Skeletal muscle satellite cell (primary cell): ENCODE measurements around the gene FAM193A.
"Not testable (repeated sequence)": the region's sequence is repeated elsewhere in the genome, so short reads cannot be mapped to it uniquely, and the experiment has no call there.

ENCODE experiments used
- H3K27me3 ChIP-seq: 2 replicates; pipeline ENCODE4 v1.7.0; 2013; ENCODE audit warnings: low read length; ENCODE audit not compliant: control insufficient read depth, insufficient read depth
- H3K36me3 ChIP-seq: 2 replicates; pipeline ENCODE4 v1.7.0; 2013; ENCODE audit warnings: mild to moderate bottlenecking, control low read depth, low read length; ENCODE audit not compliant: insufficient read depth
- H3K4me1 ChIP-seq: 2 replicates; pipeline ENCODE4 v1.7.0; 2013; ENCODE audit warnings: low read length; ENCODE audit not compliant: control insufficient read depth, insufficient read depth
- H3K4me2 ChIP-seq: 2 replicates; pipeline ENCODE4 v1.7.0; 2013; ENCODE audit warnings: mild to moderate bottlenecking, low read length
- H3K4me3 ChIP-seq: 2 replicates; pipeline ENCODE4 v1.7.0; 2013; ENCODE audit warnings: low read length
- H3K9ac ChIP-seq: 2 replicates; pipeline ENCODE4 v1.7.0; 2013; ENCODE audit warnings: mild to moderate bottlenecking, low read depth, low read length, moderate library complexity
- H3K9me3 ChIP-seq: replicated peaks from 2 replicates; pipeline ENCODE4 v1.7.0; 2013; ENCODE audit warnings: mild to moderate bottlenecking, control low read depth, low read length

The FAM193A gene

DNA sequence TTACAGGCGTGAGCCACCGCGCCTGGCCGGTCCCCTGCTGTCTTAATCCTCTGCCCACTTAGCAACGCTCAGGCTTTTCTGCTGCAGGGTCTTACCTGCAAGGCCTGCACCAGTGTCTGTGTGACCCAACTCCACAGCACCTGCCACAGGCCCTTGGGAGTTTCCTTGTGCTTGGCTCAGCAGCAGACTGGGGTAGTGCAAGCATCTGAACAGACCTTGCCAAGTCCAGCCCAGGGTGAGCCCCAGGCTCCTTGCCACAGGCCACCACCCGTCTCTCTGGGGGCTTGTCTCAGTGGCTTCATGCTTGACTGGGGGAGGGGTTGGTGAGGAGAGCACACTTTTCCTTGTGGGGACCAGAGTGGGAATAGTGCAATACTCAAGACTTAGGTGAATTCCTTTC, 87.0 kb downstream of the FAM193A start:
- no peak overlapping the region for H3K9ac ChIP-seq
- H3K4me1 ChIP-seq, result no peaks in the 10 kb centered on the region
- H3K4me2 ChIP-seq, result no peak overlapping the region
- no peak overlapping the region for H3K4me3 ChIP-seq
- no peaks in the 10 kb centered on the region for H3K9me3 ChIP-seq
- no peaks in the 10 kb centered on the region for H3K27me3 ChIP-seq
- peaks cover 23% of the 10 kb centered on the region for H3K36me3 ChIP-seq

DNA sequence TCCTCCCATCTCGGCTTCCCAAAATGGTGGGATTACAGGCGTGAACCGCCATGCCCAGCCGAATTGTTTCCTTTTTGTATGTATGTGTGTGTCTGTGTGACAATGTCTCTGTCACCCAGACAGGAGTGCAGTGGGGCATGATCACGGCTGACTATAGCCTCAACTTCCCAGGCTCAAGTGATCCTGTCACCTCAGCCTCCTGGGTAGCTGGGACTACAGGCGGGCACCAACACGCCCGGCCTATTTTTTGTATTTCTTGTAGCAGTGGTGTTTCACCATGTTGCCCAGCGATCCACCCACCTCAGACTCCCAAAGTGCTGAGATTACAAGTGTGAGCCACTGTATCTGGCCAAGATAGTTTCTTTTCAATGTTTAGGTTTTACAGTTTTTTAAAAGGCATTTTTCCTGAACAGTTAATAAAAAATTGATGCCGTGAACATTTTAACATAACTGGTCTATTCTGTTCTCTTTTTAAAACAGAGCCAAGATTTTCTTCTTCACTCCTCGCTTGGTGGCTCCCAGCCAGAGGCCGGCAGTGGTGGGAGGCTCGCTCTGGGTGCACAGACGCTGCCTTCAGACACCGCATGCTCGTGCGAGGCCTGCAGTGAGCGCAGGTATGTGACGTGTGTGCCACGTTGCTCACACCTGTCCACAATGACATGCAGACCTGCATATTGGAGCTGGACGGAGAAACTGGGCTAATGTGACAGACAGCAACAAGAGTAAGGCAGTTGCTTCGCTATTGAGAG, 88.5 kb downstream of the FAM193A start:
- Histone ChIP-seq H3K4me1 (no peaks in the 10 kb centered on the region), H3K4me2 (no peak overlapping the region), H3K4me3 (no peak overlapping the region), H3K27me3 (no peaks in the 10 kb centered on the region), H3K9me3 (no peaks in the 10 kb centered on the region), H3K36me3 (peaks cover 25% of the 10 kb centered on the region), H3K9ac (no peak overlapping the region)

DNA sequence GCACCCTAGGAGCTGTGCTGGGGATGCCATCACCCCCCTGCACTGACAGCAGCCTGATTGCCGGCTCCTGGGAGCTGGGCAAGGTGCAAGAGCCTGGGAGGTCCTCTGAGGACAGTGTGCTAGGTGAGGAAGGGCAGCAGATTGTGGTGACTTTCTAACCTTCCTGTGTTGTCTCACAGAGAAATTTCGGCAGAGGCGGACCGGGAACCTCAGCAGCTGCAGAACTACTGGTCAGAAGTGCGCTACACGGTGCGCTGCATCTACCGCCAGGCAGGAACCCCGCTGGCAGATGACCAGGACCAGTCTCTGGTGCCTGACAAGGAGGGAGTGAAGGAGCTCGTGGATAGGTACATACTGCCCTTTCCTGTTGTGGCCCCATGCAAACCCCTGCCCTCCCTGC, 89.8 kb downstream of the FAM193A start:
- Histone ChIP-seq H3K4me2 (no peak overlapping the region), H3K9ac (no peak overlapping the region), H3K9me3 (no peaks in the 10 kb centered on the region), H3K36me3 (peaks cover 36% of the 10 kb centered on the region), H3K4me3 (no peak overlapping the region), H3K4me1 (no peaks in the 10 kb centered on the region), H3K27me3 (no peaks in the 10 kb centered on the region)

DNA sequence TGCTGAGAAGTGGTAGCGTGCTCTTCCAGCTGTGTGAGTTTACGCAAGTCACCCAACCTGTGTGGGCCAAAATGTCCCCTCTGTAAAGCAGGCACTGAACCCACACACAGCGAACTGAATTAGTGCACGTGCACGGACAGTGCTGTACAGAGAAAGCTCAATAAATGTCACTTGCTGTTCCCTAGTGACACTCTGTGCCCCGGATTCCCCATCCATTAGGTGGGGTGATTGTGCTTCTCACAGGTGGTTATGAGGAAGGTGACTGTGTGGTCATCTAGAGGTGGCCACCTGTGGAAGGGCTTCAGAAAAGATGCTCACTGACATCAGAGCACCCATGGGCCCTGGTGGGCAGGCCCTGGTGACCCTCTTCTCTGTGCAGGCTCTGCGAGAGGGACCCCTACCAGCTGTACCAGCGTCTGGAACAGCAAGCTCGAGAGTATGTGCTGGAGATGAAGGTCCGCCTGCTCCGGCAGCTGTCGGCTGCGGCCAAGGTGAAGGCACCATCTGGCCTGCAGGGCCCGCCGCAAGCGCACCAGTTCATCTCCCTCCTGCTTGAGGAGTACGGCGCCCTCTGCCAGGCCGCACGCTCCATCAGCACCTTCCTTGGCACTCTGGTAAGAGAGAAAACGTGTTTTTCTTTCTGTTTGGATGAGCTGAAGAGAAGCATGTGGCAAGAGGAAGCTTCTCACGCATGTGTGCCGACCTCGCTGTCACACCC, 94.3 kb downstream of the FAM193A start:
- no peak overlapping the region for H3K4me3 ChIP-seq
- no peaks in the 10 kb centered on the region for H3K4me1 ChIP-seq
- peaks cover 47% of the 10 kb centered on the region for H3K36me3 ChIP-seq
- no peaks in the 10 kb centered on the region for H3K9me3 ChIP-seq
- no peak overlapping the region for H3K9ac ChIP-seq
- no peaks in the 10 kb centered on the region for H3K27me3 ChIP-seq
- no peak overlapping the region for H3K4me2 ChIP-seq

DNA sequence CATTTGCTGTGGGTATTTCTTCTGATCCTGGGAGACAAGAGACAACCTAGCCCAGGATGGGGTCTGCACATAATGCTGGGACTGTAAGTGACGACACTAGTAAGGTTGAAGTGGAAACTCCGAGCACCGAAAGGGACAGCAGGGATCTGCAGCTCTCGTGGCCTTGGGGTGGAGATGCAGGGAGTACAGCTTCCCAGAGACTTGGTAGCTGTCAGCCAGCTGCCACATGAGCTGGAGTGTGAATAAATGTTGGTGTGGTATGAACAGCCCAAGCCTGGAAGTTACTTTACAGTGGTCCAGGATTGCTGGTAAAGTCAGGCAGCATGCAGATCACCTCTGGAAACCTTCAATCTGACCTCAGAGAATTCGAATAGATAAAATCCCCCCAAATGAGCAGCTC, 97.6 kb downstream of the FAM193A start:
- Histone ChIP-seq H3K4me3 (no peak overlapping the region), H3K36me3 (peaks cover 49% of the 10 kb centered on the region), H3K27me3 (no peaks in the 10 kb centered on the region), H3K4me2 (no peak overlapping the region), H3K9ac (no peak overlapping the region), H3K9me3 (no peaks in the 10 kb centered on the region), H3K4me1 (no peaks in the 10 kb centered on the region)

DNA sequence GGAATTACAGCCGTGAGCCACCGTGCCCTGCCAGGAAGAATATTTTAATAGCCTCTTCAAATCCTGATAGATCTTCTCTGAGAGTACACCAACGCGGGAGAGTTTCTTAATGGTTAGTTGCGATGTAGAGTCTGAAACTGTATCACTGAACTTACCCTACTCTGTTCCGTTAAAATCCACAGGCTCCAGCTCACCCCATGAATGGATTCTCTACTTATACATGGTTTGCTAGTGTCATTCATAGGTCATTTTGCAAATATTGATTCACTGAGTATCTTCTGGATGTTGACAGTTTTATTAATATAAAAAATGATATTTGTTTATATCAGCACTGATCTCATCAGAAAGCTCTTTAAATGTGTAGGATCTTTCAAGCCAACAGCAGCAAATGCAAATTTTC, 99.9 kb downstream of the FAM193A start:
- Histone ChIP-seq H3K9me3 (no peaks in the 10 kb centered on the region), H3K4me2 (no peak overlapping the region), H3K9ac (no peak overlapping the region), H3K4me1 (no peaks in the 10 kb centered on the region), H3K27me3 (no peaks in the 10 kb centered on the region), H3K4me3 (no peak overlapping the region), H3K36me3 (peaks cover 52% of the 10 kb centered on the region)

DNA sequence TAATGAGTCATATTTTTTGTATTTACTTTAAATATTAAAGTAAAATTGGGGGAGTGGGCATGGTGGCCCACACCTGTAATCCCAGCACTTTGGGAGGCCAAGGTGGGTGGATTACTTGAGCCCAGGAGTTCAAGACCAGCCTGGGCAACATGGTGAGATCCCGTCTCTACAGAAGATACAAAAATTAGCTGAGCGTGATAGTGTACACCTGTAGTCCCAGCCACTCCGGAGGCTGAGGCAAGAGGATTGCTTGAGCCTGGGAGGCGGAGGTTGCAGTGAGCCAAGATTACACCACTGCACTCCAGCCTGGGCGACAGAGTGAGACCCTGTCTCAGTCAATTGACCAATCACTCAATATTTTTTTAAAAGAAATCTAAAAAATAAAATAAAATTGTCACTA, 100.5 kb downstream of the FAM193A start:
- not testable (repeated sequence) for H3K4me1 ChIP-seq

DNA sequence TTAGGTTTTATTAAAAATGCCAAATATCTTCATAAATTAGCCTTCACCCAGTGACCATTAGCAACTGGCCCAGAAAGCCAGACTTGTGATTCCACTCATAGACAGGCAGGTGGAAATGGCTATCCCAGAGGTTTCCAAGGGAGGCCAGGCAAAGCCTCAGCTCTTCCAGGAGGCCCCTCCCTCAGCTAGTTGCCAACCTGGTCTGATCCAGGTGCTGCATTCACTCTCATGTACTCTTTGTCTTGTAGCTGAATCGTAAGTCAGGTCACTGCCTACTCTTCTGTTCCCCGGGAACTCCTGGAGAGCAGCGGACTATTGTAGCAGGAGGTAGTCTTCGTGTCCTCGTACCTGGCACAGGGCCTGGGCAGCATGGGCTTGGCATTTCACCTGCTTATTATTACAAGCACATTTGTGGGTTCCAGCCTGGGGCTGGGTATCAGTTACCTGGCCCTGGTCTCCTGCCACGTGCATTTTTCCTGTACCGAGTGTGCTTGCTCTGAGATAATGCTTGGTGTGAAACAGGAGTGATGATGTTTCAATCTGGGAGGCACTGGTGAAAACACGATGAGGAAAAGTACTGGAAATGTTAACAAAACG, 101.6 kb downstream of the FAM193A start:
- Histone ChIP-seq H3K4me1 (no peaks in the 10 kb centered on the region), H3K4me3 (no peak overlapping the region), H3K4me2 (no peak overlapping the region), H3K9me3 (no peaks in the 10 kb centered on the region), H3K36me3 (peaks cover 46% of the 10 kb centered on the region), H3K9ac (no peak overlapping the region), H3K27me3 (no peaks in the 10 kb centered on the region)

More for the DNA sequence above, 100.5 kb downstream of the FAM193A start:
- not testable (repeated sequence) for H3K27me3 ChIP-seq, H3K4me2 ChIP-seq, H3K9me3 ChIP-seq, H3K9ac ChIP-seq, H3K4me3 ChIP-seq
- H3K36me3 ChIP-seq, result peaks cover 46% of the 10 kb centered on the region

DNA sequence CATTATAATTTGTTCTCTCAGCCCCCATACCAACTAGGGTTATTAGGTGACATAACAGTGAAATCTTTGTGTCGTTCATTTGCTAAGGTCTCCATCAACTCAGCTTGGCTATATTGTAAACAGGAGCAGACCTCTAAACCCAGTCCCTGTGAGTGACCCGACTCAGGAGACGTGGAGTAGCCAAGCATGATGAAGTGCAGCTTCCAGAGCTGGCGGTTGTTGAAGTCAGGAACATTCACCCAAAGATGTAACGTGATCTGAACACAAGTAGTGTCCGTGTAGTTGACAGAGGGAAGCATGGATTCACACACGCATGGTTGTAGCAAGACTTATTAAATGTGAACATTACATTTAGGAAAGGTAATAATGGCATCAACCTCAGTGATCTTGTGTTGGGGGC, 102.3 kb downstream of the FAM193A start:
- Histone ChIP-seq H3K36me3 (peaks cover 47% of the 10 kb centered on the region), H3K4me3 (no peak overlapping the region), H3K4me2 (no peak overlapping the region), H3K9ac (no peak overlapping the region), H3K27me3 (no peaks in the 10 kb centered on the region), H3K4me1 (no peaks in the 10 kb centered on the region), H3K9me3 (no peaks in the 10 kb centered on the region)

DNA sequence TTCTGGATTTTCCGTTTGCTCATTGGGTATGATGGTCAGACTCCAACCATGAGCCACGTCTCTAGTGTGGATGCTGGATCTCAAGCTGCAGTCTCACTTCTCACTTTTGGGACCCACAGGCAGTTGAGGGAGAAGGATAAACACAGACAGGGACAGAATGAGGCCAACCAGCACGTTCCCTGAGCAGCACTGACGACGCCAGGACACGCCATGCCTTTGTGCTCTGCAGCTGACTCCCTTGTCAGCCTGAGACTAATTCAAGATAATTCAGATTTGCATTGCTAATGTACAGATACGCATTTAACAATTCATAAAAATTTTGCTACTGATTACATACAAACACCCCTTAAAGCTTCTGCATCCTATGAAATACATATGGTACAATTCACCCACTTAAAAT, 106.5 kb downstream of the FAM193A start:
- Histone ChIP-seq H3K9ac (no peak overlapping the region), H3K36me3 (peaks cover 59% of the 10 kb centered on the region), H3K9me3 (no peaks in the 10 kb centered on the region)

GRCh38 chr4:2643555-2643954, 107.1 kb downstream of the FAM193A start:
- Histone ChIP-seq H3K27me3 (no peaks in the 10 kb centered on the region), H3K36me3 (peaks cover 59% of the 10 kb centered on the region)

More for the DNA sequence above, 106.5 kb downstream of the FAM193A start:
- H3K4me3 ChIP-seq, result no peak overlapping the region
- H3K27me3 ChIP-seq, result no peaks in the 10 kb centered on the region
- H3K4me1 ChIP-seq, result no peaks in the 10 kb centered on the region
- H3K4me2 ChIP-seq, result no peak overlapping the region

More at GRCh38 chr4:2643555-2643954, 107.1 kb downstream of the FAM193A start:
- Histone ChIP-seq H3K4me2 (no peak overlapping the region), H3K9ac (no peak overlapping the region), H3K9me3 (no peaks in the 10 kb centered on the region), H3K4me3 (no peak overlapping the region), H3K4me1 (no peaks in the 10 kb centered on the region)
